GM21619 (cell line): ENCODE measurements around the gene CACNB1.

Experiments used
- ATAC-seq: cut with Tn5 transposase; IDR thresholded peaks from one replicate; pipeline ENCODE4 v1.9.1; 2021; ENCODE audit not compliant: unreplicated experiment

The CACNB1 gene

GRCh38 chr17:39225959-39226683 is 28.7 kb upstream of the CACNB1 start:
- ATAC-seq: no peak

- ATAC-seq: no peak
Observed at GRCh38 chr17:39225308-39225958, 28.0 kb upstream of the CACNB1 start, which contains the start of gene STAC2. STAC2 (minus strand) TSS chr17:39225945; CDS start chr17:39225502, 443 bp downstream.

DNA sequence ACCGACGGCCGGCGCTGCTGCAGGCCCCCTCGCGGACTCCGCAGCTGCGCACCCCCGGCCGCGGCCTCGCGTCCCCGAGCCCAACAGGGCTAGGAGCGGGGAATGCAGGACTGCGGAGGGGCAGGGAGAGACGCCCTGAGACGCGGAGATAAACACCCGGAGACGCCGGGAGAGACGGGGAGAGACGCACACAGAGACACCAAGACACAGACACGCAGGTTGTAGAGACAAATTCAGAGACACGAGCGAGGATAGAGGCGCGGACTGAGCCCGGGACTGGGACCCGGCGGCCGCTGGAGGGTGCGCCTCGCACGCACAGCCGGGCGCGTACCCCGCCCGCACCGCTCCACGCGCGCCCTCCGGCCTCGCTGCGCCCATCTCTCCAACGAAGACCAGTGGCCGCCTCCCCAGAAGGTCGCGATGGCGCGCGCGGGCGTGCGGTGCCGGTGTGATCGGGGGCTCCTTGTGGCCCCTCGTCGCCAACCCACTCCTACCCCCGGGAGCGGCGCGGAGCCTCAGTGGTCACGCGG is 27.4 kb upstream of the CACNB1 start:
- no peak for ATAC-seq

DNA sequence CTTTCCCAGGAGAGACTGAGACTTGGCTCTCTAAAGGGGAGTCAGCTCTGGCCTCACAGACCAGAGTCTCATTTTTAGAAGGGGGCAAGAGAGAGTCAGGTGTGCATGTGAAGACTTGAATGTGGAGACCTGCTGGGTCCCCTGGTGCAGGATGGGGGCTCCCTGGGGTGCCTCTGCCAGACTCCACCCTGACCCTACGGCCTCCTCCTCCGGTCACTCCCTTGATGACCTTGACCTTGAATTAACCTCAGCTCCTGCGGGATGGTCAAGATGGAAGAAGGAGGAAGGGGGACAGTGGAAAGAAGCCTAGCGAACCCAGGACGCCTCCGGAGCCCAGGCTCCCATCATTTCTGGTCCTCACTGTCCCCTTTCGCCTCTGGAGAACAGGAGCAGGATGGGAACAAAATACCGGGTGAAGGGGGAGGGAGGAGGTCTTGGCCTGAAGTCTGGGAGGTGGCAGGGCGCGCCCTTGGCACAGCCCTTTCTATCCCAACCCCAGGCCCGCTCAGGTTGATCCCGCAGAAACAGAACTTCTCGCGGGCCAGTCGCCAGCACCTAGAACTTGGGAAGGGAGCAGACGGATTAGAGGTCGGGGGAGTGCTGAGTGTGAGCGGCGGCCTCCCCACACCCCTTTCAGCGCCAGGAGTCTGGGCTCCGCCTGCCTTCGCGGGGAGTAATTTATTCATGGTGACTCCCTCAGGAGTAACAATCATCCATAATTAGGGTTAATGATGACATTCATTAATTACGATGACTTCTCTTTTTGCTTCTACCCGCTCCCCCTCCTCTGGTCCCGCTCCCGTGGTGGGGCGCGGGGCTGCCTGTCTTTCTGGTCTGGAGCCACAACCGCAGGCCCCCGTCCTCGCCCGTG is 26.7 kb upstream of the CACNB1 start:
- no peak for ATAC-seq

GRCh38 chr17:39222866-39223834 is 25.7 kb upstream of the CACNB1 start:
- ATAC-seq: no peak

GRCh38 chr17:39222151-39222550 is 24.7 kb upstream of the CACNB1 start:
- ATAC-seq: no peak

GRCh38 chr17:39221572-39221971 is 24.1 kb upstream of the CACNB1 start:
- ATAC-seq: no peak

- ATAC-seq: no peak
Observed at GRCh38 chr17:39219647-39220154, 22.2 kb upstream of the CACNB1 start.

DNA sequence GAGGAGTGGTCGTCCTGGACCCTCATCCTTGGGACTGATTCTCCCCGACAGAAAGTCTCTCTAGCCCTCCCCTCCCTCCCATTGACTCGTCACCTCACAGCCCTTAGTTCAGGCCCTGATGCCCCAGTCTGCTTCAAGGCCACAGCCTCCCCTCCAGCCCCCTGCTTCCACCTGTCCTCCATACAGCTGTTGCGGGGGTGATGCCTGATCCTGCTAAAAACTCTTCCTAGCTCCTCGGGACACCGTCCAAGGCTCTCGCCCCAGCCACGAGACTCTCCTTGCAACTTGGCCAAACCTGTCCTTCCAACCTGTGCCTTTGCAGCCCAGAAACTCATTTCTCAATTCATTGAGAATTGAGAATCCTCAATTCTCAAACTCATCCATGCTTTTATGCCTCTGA is 21.4 kb upstream of the CACNB1 start:
- ATAC-seq: no peak

DNA sequence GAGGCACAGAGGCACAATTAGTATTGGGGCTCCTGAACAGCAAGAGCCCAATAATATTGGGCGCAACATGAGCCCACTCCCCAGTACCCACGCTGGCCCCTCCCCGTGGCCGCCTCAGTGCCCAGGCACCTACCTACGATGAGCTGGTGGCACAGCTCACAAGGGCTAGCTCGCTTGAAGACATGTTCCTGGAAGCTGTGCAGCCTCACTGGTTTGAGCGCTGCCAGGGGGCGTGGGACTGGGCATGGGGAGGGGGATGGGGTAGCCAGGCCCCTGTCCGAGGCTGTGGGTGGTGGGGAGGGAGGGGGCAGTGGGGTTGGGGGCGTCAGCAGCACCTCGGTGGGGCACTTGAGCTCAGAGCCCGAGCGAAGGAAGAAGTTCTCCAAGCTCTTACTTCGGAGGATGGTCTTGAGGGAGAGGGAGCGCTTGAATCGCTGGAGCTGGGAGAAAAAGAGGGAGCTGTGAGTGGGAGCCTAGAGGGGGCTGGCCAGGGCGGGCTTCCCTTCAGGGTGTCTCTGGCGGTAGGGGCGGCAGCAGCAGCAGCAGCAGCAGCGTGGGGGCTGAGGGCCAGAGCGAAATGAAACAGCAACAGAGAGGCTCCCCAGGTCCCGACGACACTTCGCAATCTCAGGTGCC is 20.4 kb upstream of the CACNB1 start:
- ATAC-seq: no peak

- no peak for ATAC-seq
Observed at GRCh38 chr17:39213852-39214251, 16.4 kb upstream of the CACNB1 start.

DNA sequence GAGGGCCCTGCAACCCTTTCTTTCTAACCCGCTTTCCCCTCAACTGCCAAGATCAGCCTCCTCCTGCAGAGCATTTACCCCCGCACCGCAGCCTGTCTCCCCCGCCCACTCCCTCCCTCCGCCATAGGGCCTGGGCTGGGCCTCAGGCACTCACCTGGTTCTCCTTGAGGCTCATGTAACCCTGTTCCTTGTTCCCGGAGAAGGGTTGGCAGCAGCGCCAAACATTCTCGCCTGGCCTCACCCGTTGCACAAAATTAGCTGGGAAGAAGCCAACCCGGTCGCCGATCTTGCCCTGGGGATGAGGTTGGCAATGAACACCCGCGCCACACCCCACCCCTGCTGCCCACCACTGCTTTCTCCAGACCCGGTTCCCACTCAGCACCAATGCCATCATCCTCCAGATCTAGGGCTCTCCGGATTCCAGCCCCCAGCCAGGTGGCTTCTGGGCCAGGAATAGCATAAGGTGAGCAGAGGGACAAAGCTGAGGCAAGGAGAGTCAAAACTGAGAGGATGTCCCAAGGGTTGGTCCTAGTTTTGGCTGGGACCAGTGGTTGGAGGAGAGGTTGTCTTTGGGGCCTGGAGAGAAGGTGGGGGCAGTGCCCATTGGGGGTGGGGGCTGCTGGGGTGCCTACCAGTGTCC is 15.5 kb upstream of the CACNB1 start:
- no peak for ATAC-seq

DNA sequence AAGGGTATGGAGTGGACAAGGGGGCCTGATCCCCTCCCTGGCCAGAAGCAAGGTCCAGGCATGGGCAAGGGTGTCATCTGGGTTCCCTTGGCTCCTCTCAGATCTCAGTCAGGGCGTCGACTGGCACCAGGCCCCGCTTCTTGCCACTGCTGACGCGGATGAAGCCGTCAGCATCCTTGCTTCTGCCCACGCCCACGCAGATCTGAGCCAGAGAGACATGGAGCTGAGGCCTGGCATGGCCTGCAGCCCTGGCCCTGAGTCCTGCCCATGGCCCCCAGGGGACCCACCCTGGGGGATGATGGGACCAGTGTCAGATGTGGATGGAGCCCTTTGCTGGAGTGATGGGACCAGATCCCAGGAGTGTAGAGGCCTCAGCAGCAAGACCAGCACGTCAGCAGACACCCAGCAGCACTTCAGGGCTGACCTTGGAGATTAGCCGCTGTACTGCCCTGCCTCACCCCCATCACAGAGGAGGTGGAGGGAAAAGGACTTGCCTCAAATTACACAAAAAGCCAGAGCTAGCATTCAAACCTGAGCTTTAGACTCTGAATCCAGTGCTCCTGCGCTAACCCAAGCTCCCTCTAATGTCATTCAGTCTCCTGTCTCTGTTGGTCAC is 14.8 kb upstream of the CACNB1 start:
- ATAC-seq: no peak

GRCh38 chr17:39210093-39210434 is 12.6 kb upstream of the CACNB1 start:
- no peak for ATAC-seq

DNA sequence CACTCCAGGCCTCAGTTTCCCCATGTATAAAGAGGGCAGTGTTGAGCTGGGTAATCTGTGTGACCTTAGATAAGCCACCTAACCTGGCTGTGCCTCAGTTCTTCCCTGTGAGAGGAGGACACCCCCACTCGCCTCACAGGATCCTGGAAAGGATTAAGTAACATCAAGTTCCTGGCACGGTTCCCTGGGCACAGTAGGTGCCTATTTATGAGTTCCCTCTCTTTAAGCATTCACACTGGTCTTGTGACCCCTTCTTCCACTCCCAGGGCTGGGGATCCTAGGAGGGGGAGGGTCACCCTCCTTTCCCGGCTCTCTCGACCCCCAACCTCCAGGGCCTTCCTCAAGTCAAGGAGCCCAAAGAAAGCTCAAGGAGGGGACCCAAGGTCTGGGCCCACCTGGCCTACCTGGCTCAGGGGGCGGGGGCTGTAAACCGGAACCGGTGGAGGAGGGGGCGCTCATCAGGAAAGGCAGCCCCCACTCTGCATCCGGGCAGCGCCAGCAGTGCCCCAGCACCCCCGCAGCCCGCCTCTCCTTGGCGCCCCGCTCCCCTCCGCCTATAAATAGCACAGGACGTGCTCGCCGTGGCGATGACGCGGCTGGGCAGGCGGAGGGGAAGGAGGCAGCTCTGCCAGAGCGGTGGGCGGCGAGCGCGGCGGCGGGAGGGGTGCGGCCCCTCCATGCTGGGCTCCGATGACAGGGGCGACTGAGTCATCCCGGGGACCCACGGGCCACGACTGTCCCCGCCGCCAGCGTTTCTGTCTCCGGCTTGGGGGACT is 12.0 kb upstream of the CACNB1 start:
- ATAC-seq: no peak

GRCh38 chr17:39208893-39209292 is 11.4 kb upstream of the CACNB1 start:
- ATAC-seq: peak; percentile 40

GRCh38 chr17:39208136-39208535 is 10.7 kb upstream of the CACNB1 start:
- no peak for ATAC-seq

DNA sequence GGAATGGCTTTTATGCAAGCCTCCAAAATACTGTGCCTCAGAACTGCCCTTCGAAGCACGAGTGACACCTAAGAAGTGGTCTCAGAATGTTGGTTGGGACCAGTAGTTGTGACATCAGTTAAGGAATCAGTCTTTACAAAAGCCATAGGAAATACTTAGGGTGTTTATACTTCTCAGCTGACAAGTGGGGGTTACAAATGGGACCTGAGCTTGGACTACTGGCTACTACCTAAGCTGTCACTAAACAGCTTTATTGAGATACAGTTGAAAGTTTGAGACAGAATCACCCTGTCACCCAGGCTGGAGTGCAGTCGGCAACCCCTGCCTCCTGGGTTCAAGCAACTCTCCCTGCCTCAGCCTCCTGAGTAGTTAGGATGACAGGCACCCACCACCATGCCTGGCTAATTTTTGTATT is 7.7 kb upstream of the CACNB1 start:
- no peak for ATAC-seq
